Muscle layer of duodenum (tissue), 2 donors: Measurements from ENCODE around the gene SIDT2.
A peak's percentile ranks its signal among the peaks of the same experiment; 100 is the strongest.
"Not testable (repeated sequence)": the region's sequence is repeated elsewhere in the genome, so short reads cannot be mapped to it uniquely, and the experiment has no call there.

Experiments
- H3K27ac ChIP-seq: one replicate; pipeline ENCODE4 v1.7.0; 2013; ENCODE audit warnings: mild to moderate bottlenecking, low read length
- H3K27me3 ChIP-seq: one replicate; pipeline ENCODE4 v1.7.0; 2013; ENCODE audit warnings: low read depth, mild to moderate bottlenecking, control low read depth, low read length
- H3K36me3 ChIP-seq, 2 donors: one replicate each; pipeline ENCODE4 v1.7.0; 2013; ENCODE audit warnings: low read length in 2 of 2, control low read depth in 1 of 2, mild to moderate bottlenecking in 1 of 2; ENCODE audit not compliant: insufficient read depth in 2 of 2, control insufficient read depth in 1 of 2
- H3K4me1 ChIP-seq, 2 donors: one replicate each; pipeline ENCODE4 v1.7.0; 2013; ENCODE audit warnings: low read length in 2 of 2, mild to moderate bottlenecking in 2 of 2, control low read depth in 1 of 2, moderate library complexity in 1 of 2; ENCODE audit not compliant: insufficient read depth in 2 of 2, control insufficient read depth in 1 of 2
- H3K4me3 ChIP-seq, 2 donors: one replicate each; pipeline ENCODE4 v1.7.0; 2013; ENCODE audit warnings: low read length in 2 of 2, low read depth in 1 of 2, mild to moderate bottlenecking in 1 of 2
- H3K9me3 ChIP-seq, 2 donors: one replicate each; pipeline ENCODE4 v1.7.0; 2013; ENCODE audit warnings: low read length in 2 of 2, control low read depth in 1 of 2, mild to moderate bottlenecking in 1 of 2; ENCODE audit not compliant: control insufficient read depth in 1 of 2
- donor health status: healthy.

SIDT2 gene

GRCh38 chr11:117178210-117179034, at the start of gene SIDT2:
SIDT2 (plus strand) TSS chr11:117178743; CDS start chr11:117179264, 521 bp downstream.
- H3K27me3 ChIP-seq = no peaks in the 10 kb centered on the region
- H3K9me3 ChIP-seq = no peaks in the 10 kb centered on the region
- H3K4me3 ChIP-seq = peak within 1 kb of the TSS; percentile 71 to 90
- peak within 1 kb of the TSS; percentile 83 for H3K27ac ChIP-seq
- H3K4me1 ChIP-seq = peaks cover 6 to 27% of the 10 kb centered on the region in 2 donors
- H3K36me3 ChIP-seq = peaks cover 5 to 11% of the 10 kb centered on the region in 2 donors

- not testable (repeated sequence) for H3K27ac ChIP-seq
These were observed 48.1 kb upstream of the SIDT2 start for GRCh38 chr11:117130396-117130795.

GRCh38 chr11:117130879-117131278, 47.7 kb upstream of the SIDT2 start:
- H3K4me1 ChIP-seq = no peaks in the 10 kb centered on the region
- no peaks in the 10 kb centered on the region for H3K36me3 ChIP-seq
- no peaks in the 10 kb centered on the region for H3K27me3 ChIP-seq
- H3K27ac ChIP-seq = no peak overlapping the region
- no peaks in the 10 kb centered on the region for H3K9me3 ChIP-seq
- H3K4me3 ChIP-seq = no peak overlapping the region

More at GRCh38 chr11:117130396-117130795, 48.1 kb upstream of the SIDT2 start:
- H3K9me3 ChIP-seq, H3K4me1 ChIP-seq, H3K4me3 ChIP-seq, H3K36me3 ChIP-seq, H3K27me3 ChIP-seq: not testable (repeated sequence)

GRCh38 chr11:117134431-117134830, 44.1 kb upstream of the SIDT2 start:
- H3K9me3 ChIP-seq = no peaks in the 10 kb centered on the region
- H3K4me3 ChIP-seq = no peak overlapping the region
- H3K36me3 ChIP-seq = no peaks in the 10 kb centered on the region
- no peak overlapping the region for H3K27ac ChIP-seq
- no peaks in the 10 kb centered on the region for H3K4me1 ChIP-seq
- no peaks in the 10 kb centered on the region for H3K27me3 ChIP-seq

- not testable (repeated sequence) for H3K36me3 ChIP-seq, H3K27me3 ChIP-seq, H3K4me3 ChIP-seq, H3K4me1 ChIP-seq, H3K9me3 ChIP-seq, H3K27ac ChIP-seq
These were observed 43.6 kb upstream of the SIDT2 start for GRCh38 chr11:117134979-117135378.

- H3K4me3 ChIP-seq, H3K27ac ChIP-seq, H3K36me3 ChIP-seq, H3K4me1 ChIP-seq, H3K27me3 ChIP-seq, H3K9me3 ChIP-seq: not testable (repeated sequence)
These were observed 41.1 kb upstream of the SIDT2 start for GRCh38 chr11:117137223-117138086.

- Histone ChIP-seq H3K4me3 (peak overlapping the region; percentile 85 to 89), H3K27me3 (no peaks in the 10 kb centered on the region), H3K27ac (peak overlapping the region; percentile 79), H3K36me3 (peaks cover 0 to 11% of the 10 kb centered on the region in 2 donors), H3K9me3 (no peaks in the 10 kb centered on the region), H3K4me1 (peaks cover 6 to 22% of the 10 kb centered on the region in 2 donors)
These were observed 35.2 kb upstream of the SIDT2 start for GRCh38 chr11:117143390-117143789.

- H3K4me3 ChIP-seq = peak within 1 kb of the TSS; percentile 85 to 89
- no peaks in the 10 kb centered on the region for H3K27me3 ChIP-seq
- no peaks in the 10 kb centered on the region for H3K9me3 ChIP-seq
- peaks cover 6 to 22% of the 10 kb centered on the region in 2 donors for H3K4me1 ChIP-seq
- H3K36me3 ChIP-seq = peaks cover 0 to 11% of the 10 kb centered on the region in 2 donors
- peak within 1 kb of the TSS; percentile 79 for H3K27ac ChIP-seq
These were observed 34.6 kb upstream of the SIDT2 start, which contains the start of gene PAFAH1B2 for GRCh38 chr11:117143871-117144476. PAFAH1B2 (plus strand) TSS chr11:117144287; CDS start chr11:117152448, 8,161 bp downstream.

GRCh38 chr11:117144477-117145392, 33.8 kb upstream of the SIDT2 start:
- H3K4me1 ChIP-seq = peaks cover 6 to 22% of the 10 kb centered on the region in 2 donors
- H3K27me3 ChIP-seq = no peaks in the 10 kb centered on the region
- peaks cover 0 to 11% of the 10 kb centered on the region in 2 donors for H3K36me3 ChIP-seq
- H3K9me3 ChIP-seq = no peaks in the 10 kb centered on the region
- peak overlapping the region; percentile 79 for H3K27ac ChIP-seq
- peak overlapping the region; percentile 85 to 89 for H3K4me3 ChIP-seq

- Histone ChIP-seq H3K27me3 (no peaks in the 10 kb centered on the region), H3K36me3 (peaks cover 0 to 11% of the 10 kb centered on the region in 2 donors), H3K9me3 (no peaks in the 10 kb centered on the region), H3K27ac (peak overlapping the region; percentile 79), H3K4me1 (peaks cover 6 to 26% of the 10 kb centered on the region in 2 donors), H3K4me3 (peak overlapping the region; percentile 85 to 89)
These were observed 33.2 kb upstream of the SIDT2 start for GRCh38 chr11:117145393-117145761.
